Right cardiac atrium (tissue), 5 donors: ENCODE results near the gene MPP7. TPM values are rescaled to one million over a fixed set of nuclear protein-coding genes. Genes with fewer than 3 reads are reported as not detected.
A peak's percentile ranks its signal among the peaks of the same experiment; 100 is the strongest.
"Not testable (repeated sequence)": the region's sequence is repeated elsewhere in the genome, so short reads cannot be mapped to it uniquely, and the experiment has no call there.

Experiments used
- ATAC-seq, 2 donors: fragments of 200-7000 bp; cut with Tn5 transposase; one replicate each; pipeline versions ENCODE4 v1.8.0 to v1.9.1; 2020; ENCODE audit warnings: moderate library complexity in 2 of 2, mild to moderate bottlenecking in 1 of 2
- DNase-seq, 3 donors: peaks; one replicate each; pipeline ENCODE4 v3.0.0-alpha.2; 2020
- H3K27ac ChIP-seq: one replicate; pipeline ENCODE4 v1.5.1; 2013; ENCODE audit warnings: mild to moderate bottlenecking, low read length, control low read depth, moderate library complexity
- H3K27me3 ChIP-seq: one replicate; pipeline ENCODE4 v1.6.1; 2013; ENCODE audit not compliant: control insufficient read depth, insufficient read depth
- H3K4me1 ChIP-seq: one replicate; pipeline ENCODE4 v1.6.1; 2013; ENCODE audit warnings: low read length; ENCODE audit not compliant: control insufficient read depth, insufficient read depth
- H3K4me3 ChIP-seq: one replicate; pipeline ENCODE4 v1.5.1; 2013; ENCODE audit warnings: low read length, control low read depth
- H3K9me3 ChIP-seq: one replicate; pipeline ENCODE4 v1.6.1; 2013; ENCODE audit warnings: low read length; ENCODE audit not compliant: control insufficient read depth
- WGBS: extraction: QIAGEN DNeasy Blood & Tissue Kit; methylation state at CpG from one replicate; pipeline ENCODE4 v1.1.7; 2013; 5-methylcytosine and 5-hydroxymethylcytosine counted together
- intact Hi-C, 4 donors: fragments of 100-400 bp; cut with DNase I; formaldehyde crosslinking; loops; one replicate each; pipeline versions ENCODE4 v1.11.0 to v1.14.0; 2022 to 2023
- polyA plus RNA-seq: library from polyadenylated mRNA; stranded (reverse); fragments of 200-250 nt; gene quantifications from one replicate; pipeline ENCODE4 v1.2.3, GENCODE V29; 2013
- total RNA-seq, 4 donors: library from RNA; stranded (reverse); fragmentation: NEBNext Ultra II Directional; extraction: Animal tissue kit (Norgen Biotek cat#: 25700); gene quantifications; one replicate each; pipeline ENCODE4 v1.2.1, GENCODE V29; 2021
- donor health status: healthy with polysubstance abuse.
- donor health status: DM: no; HTN: yes; CAD: no.
- donor health status: DM: no; HTN: no; CAD: no.
- donor health status: DM: no; HTN: yes; CAD: no; lungs with severe emphysema.
- donor health status: DM: yes; HTN: yes; CAD: no.

MPP7 gene
- total and polyA plus RNA-seq, 5 donors: 4.3 to 20.3 (median 14.0) TPM

GRCh38 chr10:28326516-28327490 lies 23.9 kb upstream of the MPP7 start:
- no peaks in the 10 kb centered on the region for H3K9me3 ChIP-seq
- DNase-seq (no peak), ATAC-seq (peak; percentile 80 to 86)
- peaks cover 8% of the 10 kb centered on the region for H3K4me1 ChIP-seq
- no peak overlapping the region for H3K4me3 ChIP-seq
- no peaks in the 10 kb centered on the region for H3K27me3 ChIP-seq
- H3K27ac ChIP-seq: peak overlapping the region; percentile 88
- intact Hi-C loops: no loop called here
- whole genome bisulfite sequencing: 12% methylated on average over 10 of the region's 10 CpGs

DNA sequence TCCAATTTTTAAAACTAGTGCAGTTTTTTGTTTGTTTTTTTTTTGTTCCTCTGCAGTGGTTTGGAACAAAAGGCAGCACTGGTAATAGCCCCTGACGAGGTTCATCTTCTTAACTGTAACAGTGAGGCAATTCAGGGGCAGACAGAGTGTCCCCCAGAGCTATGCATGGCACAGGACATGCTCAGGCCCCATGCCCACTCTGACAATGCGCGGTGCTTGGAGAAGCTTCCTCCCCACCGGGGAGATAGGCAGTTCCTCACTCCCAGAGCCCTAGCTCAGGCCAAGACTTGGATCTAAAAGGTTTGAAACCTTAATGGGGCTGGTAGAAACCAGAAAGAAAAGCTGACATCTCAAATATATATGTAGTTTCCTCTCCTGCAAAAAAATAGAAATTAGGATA lies 17.9 kb upstream of the MPP7 start:
- H3K27me3 ChIP-seq: no peaks in the 10 kb centered on the region

DNA sequence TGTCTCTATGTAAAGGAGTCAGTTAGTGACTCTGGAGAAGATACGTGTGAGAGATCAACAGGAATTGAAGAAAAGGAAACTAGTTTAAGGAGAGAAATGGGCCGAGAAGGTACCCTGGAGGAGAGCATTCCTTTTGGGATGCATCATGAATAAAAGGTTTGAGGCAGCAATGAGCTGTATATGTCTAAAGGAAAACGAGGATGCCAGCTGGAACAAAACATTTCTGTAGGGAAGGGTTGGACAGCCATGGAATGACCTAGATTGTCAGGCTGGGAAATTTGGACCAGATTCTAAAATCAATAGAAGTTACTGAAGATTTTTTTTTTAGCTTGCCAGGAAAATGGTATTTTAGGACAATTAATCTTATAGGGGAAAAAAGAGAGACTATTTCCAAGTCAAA lies 17.2 kb upstream of the MPP7 start:
- Histone ChIP-seq H3K4me3 (no peak overlapping the region), H3K27ac (no peak overlapping the region), H3K4me1 (no peaks in the 10 kb centered on the region), H3K27me3 (no peaks in the 10 kb centered on the region), H3K9me3 (no peaks in the 10 kb centered on the region)
- intact Hi-C loops: no loop called here
- DNase-seq: no peak
- 61% methylated on average over 3 of the region's 3 CpGs for WGBS
- ATAC-seq: no peak

More for the DNA sequence above, 17.9 kb upstream of the MPP7 start:
- H3K4me3 ChIP-seq: no peak overlapping the region
- ATAC-seq: peak in 1 of 2 donors; percentile 40
- no peak for DNase-seq
- H3K4me1 ChIP-seq: no peaks in the 10 kb centered on the region
- intact Hi-C loops: no loop called here
- 35% methylated on average over 4 of the region's 4 CpGs for WGBS
- H3K27ac ChIP-seq: no peak overlapping the region
- H3K9me3 ChIP-seq: no peaks in the 10 kb centered on the region

DNA sequence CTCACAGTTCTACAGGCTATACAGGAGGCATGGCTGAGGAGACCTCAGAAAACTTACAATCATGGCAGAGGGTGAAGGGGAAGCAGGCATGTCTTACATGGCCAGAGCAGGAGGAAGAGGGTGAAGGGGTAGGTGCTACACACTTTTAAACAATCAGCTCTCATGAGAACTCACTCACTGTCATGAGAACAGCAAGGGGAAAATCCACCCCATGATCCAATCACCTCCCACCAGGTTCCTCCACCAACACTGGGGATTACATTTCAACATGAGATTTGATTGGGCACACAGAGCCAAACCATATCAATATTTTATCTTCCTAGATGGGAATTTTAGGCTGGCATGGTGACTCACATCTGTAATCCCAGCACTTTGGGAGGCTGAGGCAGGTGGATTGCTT lies 16.2 kb upstream of the MPP7 start:
- H3K27ac ChIP-seq, ATAC-seq, H3K4me3 ChIP-seq, H3K4me1 ChIP-seq, DNase-seq, H3K9me3 ChIP-seq, intact Hi-C loops, H3K27me3 ChIP-seq: not testable (repeated sequence)

DNA sequence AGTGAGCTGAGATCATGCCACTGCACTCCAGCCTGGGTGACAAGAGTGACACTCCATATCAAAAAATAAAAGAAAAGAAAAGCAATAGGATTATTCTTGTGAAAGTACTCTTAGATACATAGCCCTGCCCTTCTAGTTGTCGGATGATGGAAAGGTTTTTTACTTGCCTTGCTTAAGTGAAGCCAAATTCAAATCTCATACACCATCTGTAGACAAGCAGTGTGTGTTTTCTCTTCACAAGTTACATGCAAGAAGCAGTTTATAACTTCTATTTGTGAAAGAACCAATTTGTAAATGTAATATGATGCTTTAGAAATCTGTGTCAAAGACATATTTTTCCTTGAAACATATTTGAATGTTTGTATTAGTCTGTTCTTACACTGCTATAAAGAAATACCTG lies 15.8 kb upstream of the MPP7 start:
- Histone ChIP-seq H3K9me3 (no peaks in the 10 kb centered on the region), H3K4me3 (no peak overlapping the region), H3K27me3 (no peaks in the 10 kb centered on the region), H3K4me1 (no peaks in the 10 kb centered on the region), H3K27ac (no peak overlapping the region)
- DNase-seq (no peak), ATAC-seq (no peak)
- intact Hi-C loops: no loop called here
- 85% methylated on average over 1 of the region's 1 CpG for WGBS

DNA sequence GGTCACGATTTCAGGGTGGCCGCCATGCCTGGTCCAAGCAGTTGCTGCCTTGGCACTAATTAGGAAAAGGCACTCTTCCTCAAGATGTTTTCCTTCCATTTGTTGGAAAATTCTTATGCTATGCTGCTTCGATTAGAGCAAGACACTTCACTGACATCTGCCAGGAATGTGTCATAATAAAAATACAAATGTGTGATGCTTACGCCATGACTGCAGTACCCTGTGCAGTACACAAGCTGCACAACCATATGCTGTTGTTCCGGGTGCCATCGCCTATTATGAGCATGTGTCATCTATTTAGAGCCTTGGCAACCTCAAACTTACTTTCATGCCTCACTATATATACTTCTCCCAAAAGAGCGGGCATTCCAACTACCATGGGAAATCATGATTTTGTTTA lies 14.9 kb upstream of the MPP7 start:
- DNase-seq (no peak), ATAC-seq (no peak)
- Histone ChIP-seq H3K27me3 (no peaks in the 10 kb centered on the region), H3K27ac (no peak overlapping the region), H3K9me3 (no peaks in the 10 kb centered on the region), H3K4me3 (no peak overlapping the region), H3K4me1 (no peaks in the 10 kb centered on the region)
- WGBS: 75% methylated on average over 7 of the region's 7 CpGs
- intact Hi-C loops: no loop called here

DNA sequence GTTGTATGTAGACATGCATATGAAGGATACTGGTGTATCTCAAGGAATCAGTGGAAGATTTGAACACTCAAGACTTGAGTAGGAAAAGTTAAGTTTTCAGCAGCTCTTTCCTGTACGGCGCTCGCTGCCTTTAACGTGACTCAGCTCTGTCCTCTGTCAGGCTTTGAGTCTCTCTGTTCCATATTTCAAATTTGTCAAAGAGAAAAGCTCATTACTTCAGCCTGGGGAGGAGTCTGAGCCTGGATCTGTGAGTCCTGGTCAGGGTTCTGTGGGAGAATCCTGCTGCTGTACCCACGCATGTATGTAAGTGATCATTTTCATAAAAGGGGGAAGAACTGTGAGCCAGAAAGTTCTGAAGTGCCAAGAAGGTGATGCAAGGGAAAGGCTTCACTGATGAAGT lies 13.8 kb upstream of the MPP7 start:
- ATAC-seq (no peak), DNase-seq (no peak)
- Histone ChIP-seq H3K4me1 (no peaks in the 10 kb centered on the region), H3K4me3 (no peak overlapping the region), H3K27me3 (no peaks in the 10 kb centered on the region), H3K27ac (no peak overlapping the region), H3K9me3 (no peaks in the 10 kb centered on the region)
- intact Hi-C loops: no loop called here
- 80% methylated on average over 5 of the region's 5 CpGs for WGBS

DNA sequence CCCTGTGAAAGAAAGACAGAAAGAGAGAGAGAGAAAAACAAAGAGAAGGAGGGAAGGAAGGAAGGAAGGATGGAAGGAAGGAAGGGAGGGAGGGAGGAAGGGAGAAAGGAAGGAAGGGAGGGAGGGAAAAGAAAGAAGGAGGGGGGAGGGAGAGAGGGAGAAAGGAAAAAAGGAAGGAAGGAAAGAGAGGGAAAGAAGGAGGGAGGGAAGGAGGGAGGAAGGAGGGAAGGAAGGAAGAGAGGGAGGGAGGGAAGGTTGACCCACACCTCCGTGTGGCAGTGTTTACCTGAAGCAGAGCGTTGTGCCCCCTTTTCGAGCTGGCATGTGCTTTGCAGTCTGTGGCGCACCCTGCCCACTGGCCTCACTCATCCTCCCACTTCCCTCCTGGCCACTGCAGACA lies 12.3 kb upstream of the MPP7 start:
- H3K27me3 ChIP-seq: no peaks in the 10 kb centered on the region
- intact Hi-C loops: no loop called here
- H3K4me3 ChIP-seq: no peak overlapping the region
- DNase-seq: no peak
- 70% methylated on average over 4 of the region's 4 CpGs for WGBS
- H3K4me1 ChIP-seq: no peaks in the 10 kb centered on the region
- H3K9me3 ChIP-seq: no peaks in the 10 kb centered on the region
- H3K27ac ChIP-seq: no peak overlapping the region
- ATAC-seq: no peak

GRCh38 chr10:28314211-28314610 lies 11.3 kb upstream of the MPP7 start:
- DNase-seq (no peak), ATAC-seq (no peak)
- Histone ChIP-seq H3K27me3 (no peaks in the 10 kb centered on the region), H3K9me3 (no peaks in the 10 kb centered on the region), H3K4me1 (no peaks in the 10 kb centered on the region), H3K4me3 (no peak overlapping the region), H3K27ac (no peak overlapping the region)
- intact Hi-C loops: no loop called here
- WGBS: 87% methylated on average over 5 of the region's 5 CpGs

GRCh38 chr10:28312572-28312971 lies 9.7 kb upstream of the MPP7 start:
- 58% methylated on average over 6 of the region's 6 CpGs for WGBS
- Histone ChIP-seq H3K4me1 (no peaks in the 10 kb centered on the region), H3K27ac (no peak overlapping the region), H3K4me3 (no peak overlapping the region), H3K9me3 (no peaks in the 10 kb centered on the region), H3K27me3 (no peaks in the 10 kb centered on the region)
- intact Hi-C loops: no loop called here
- ATAC-seq (no peak), DNase-seq (no peak)

GRCh38 chr10:28311104-28311503 lies 8.2 kb upstream of the MPP7 start:
- WGBS: 62% methylated on average over 3 of the region's 3 CpGs
- DNase-seq: no peak
- no peak overlapping the region for H3K4me3 ChIP-seq
- intact Hi-C loops: no loop called here
- no peaks in the 10 kb centered on the region for H3K4me1 ChIP-seq
- no peaks in the 10 kb centered on the region for H3K9me3 ChIP-seq
- no peak for ATAC-seq
- H3K27me3 ChIP-seq: no peaks in the 10 kb centered on the region
- H3K27ac ChIP-seq: no peak overlapping the region
